SK-N-SH (cell line): ENCODE data around the gene KCNJ2. TPM values are rescaled to one million over a fixed set of nuclear protein-coding genes. Genes with fewer than 3 reads are reported as not detected.

Source experiments
- CTCF ChIA-PET: fragments of 300-600, 350-600 bp; formaldehyde crosslinking; extraction: SDS; loops from one replicate; lab custom pipeline; 2021; lab: Yijun Ruan, JAX
- POLR2A ChIA-PET: fragments of 350-600 bp; sonication (Branson Sonifier 250); formaldehyde crosslinking; extraction: SDS; loops from one replicate; lab custom pipeline; 2020; ENCODE audit warnings: antibody characterized with exemption, inconsistent platforms; lab: Yijun Ruan, JAX
- DNase-seq: peaks from one replicate; pipeline ENCODE4 v3.0.0; 2012
- H2AFZ ChIP-seq: fragments of 200-600 bp; sonication (generic); 2 replicates; pipeline ENCODE4 v1.8.1; 2016; ENCODE audit warnings: antibody characterized with exemption, mild to moderate bottlenecking, low read depth
- H3F3A ChIP-seq: fragments of 200-600 bp; sonication (generic); replicated peaks from 2 replicates; pipeline ENCODE3; 2016; ENCODE audit warnings: antibody characterized with exemption, mild to moderate bottlenecking; ENCODE audit not compliant: insufficient read depth
- H3K27ac ChIP-seq, 2 experiments: fragments of 200-500 bp in 1 of 2; fragments of 200-600 bp in 1 of 2; sonication (Bioruptor generic) in 1 of 2; sonication (generic), shearing (Covaris generic) in 1 of 2; 2 replicates each; pipeline versions ENCODE4 v1.5.1 to v1.6.1; 2014 to 2016; ENCODE audit warnings: low read depth in 2 of 2, inconsistent platforms in 1 of 2, low read length in 1 of 2, mild to moderate bottlenecking in 1 of 2, mixed read lengths in 1 of 2
- H3K27me3 ChIP-seq: fragments of 200-600 bp; sonication (generic), shearing (Covaris generic); 2 replicates; pipeline ENCODE4 v1.6.1; 2016; ENCODE audit warnings: mixed run types; ENCODE audit not compliant: insufficient read depth
- H3K36me3 ChIP-seq, 2 experiments: fragments of 200-500 bp in 1 of 2; fragments of 200-600 bp in 1 of 2; sonication (Bioruptor generic) in 1 of 2; sonication (generic) in 1 of 2; replicated peaks in 1 of 2; 2 replicates each; pipeline versions ENCODE3 to v1.5.1; 2014 to 2016; ENCODE audit warnings: low read length in 1 of 2, mild to moderate bottlenecking in 1 of 2; ENCODE audit not compliant: insufficient read depth in 2 of 2, control insufficient read depth in 1 of 2
- H3K4me1 ChIP-seq, 2 experiments: fragments of 200-500 bp in 1 of 2; fragments of 200-600 bp in 1 of 2; sonication (Bioruptor generic) in 1 of 2; sonication (generic), shearing (Covaris generic) in 1 of 2; 2 replicates each; pipeline versions ENCODE4 v1.5.1 to v1.6.1; 2014 to 2016; ENCODE audit warnings: low read depth in 1 of 2, low read length in 1 of 2, mixed run types in 1 of 2; ENCODE audit not compliant: insufficient read depth in 2 of 2, control insufficient read depth in 1 of 2
- H3K4me2 ChIP-seq: fragments of 200-600 bp; sonication (generic), shearing (Covaris generic); 2 replicates; pipeline ENCODE4 v1.6.1; 2017; ENCODE audit warnings: mixed run types
- H3K4me3 ChIP-seq, 2 experiments: fragments of 200-500 bp in 1 of 2; fragments of 200-600 bp in 1 of 2; sonication (Bioruptor generic) in 1 of 2; sonication (generic), shearing (Covaris generic) in 1 of 2; 2 replicates each; pipeline versions ENCODE4 v1.5.1 to v1.8.1; 2014 to 2016; ENCODE audit warnings: low read depth in 2 of 2, inconsistent platforms in 1 of 2, low read length in 1 of 2, mild to moderate bottlenecking in 1 of 2, mixed read lengths in 1 of 2, moderate library complexity in 1 of 2
- H3K79me2 ChIP-seq: fragments of 200-600 bp; sonication (generic); 2 replicates; pipeline ENCODE4 v1.8.1; 2017; ENCODE audit warnings: mild to moderate bottlenecking; ENCODE audit not compliant: insufficient read depth
- H3K9ac ChIP-seq: fragments of 200-600 bp; sonication (generic); 2 replicates; pipeline ENCODE4 v1.6.1; 2017; ENCODE audit warnings: mixed run types
- H3K9me2 ChIP-seq: fragments of 200-600 bp; sonication (generic); 2 replicates; pipeline ENCODE4 v1.6.1; 2017; ENCODE audit warnings: mixed run types
- H3K9me3 ChIP-seq: fragments of 200-600 bp; sonication (generic); 2 replicates; pipeline ENCODE4 v1.6.1; 2017; ENCODE audit warnings: mixed run types, mild to moderate bottlenecking, moderate library complexity
- H4K20me1 ChIP-seq: fragments of 200-600 bp; sonication (generic); 2 replicates; pipeline ENCODE4 v1.6.1; 2017; ENCODE audit warnings: mild to moderate bottlenecking, mixed run types; ENCODE audit not compliant: insufficient read depth
- FOSL2 ChIP-seq: IDR thresholded peaks from 2 replicates; pipeline ENCODE4 v1.4.0; 2012; ENCODE audit warnings: low read depth, mild to moderate bottlenecking, moderate library complexity, borderline replicate concordance
- GABPA ChIP-seq: IDR thresholded peaks from 2 replicates; pipeline ENCODE4 v1.4.0; 2012; ENCODE audit warnings: low read depth, mild to moderate bottlenecking
- JUND ChIP-seq: IDR thresholded peaks from 2 replicates; pipeline ENCODE4 v1.4.0; 2012
- NFIC ChIP-seq: IDR thresholded peaks from 2 replicates; pipeline ENCODE4 v1.4.0; 2012; ENCODE audit warnings: borderline replicate concordance
- SIN3A ChIP-seq: IDR thresholded peaks from 2 replicates; pipeline ENCODE4 v1.6.1; 2012; ENCODE audit warnings: low read depth, mild to moderate bottlenecking, low read length, moderate library complexity, borderline replicate concordance
- TCF12 ChIP-seq: IDR thresholded peaks from 2 replicates; pipeline ENCODE4 v1.4.0; 2012
- USF1 ChIP-seq: IDR thresholded peaks from 2 replicates; pipeline ENCODE4 v1.4.0; 2012; ENCODE audit warnings: low read depth, borderline replicate concordance
- WGBS: methylation state at CpG from one replicate; pipeline ENCODE4 v1.1.6; 2017; ENCODE audit warnings: low lambda C conversion rate; 5-methylcytosine and 5-hydroxymethylcytosine counted together
- polyA plus RNA-seq, 3 experiments: library from polyadenylated mRNA; depleted of rRNA; stranded (reverse); fragments of >200 nt; gene quantifications; 2 replicates each; pipeline ENCODE4 v1.2.3, GENCODE V29; 2012

The KCNJ2 gene
- polyA plus RNA-seq, 1 of the 3 experiments (the other 2 are of a cell fraction): 0.21 TPM

- no peak for DNase-seq
- no peaks in the 10 kb centered on the region for H3K9me2 ChIP-seq
- H3K9ac ChIP-seq: no peak overlapping the region
- ChIA-PET CTCF (interaction anchor here (1.0 kb wide), 1 partner anchor 15 kb away, joined by 3 read pairs; no protein-coding TSS in a partner anchor), POLR2A (no interaction called here)
- no peaks in the 10 kb centered on the region for H3K9me3 ChIP-seq
- no peaks in the 10 kb centered on the region for H3K79me2 ChIP-seq
- no peaks in the 10 kb centered on the region for H3F3A ChIP-seq
- TF ChIP-seq FOSL2: 0 out of 2 replicates have a peak, but pooled peaks have one; percentile 17
- TF ChIP-seq GABPA: no peak
- TF ChIP-seq NFIC: no peak
- no peaks in the 10 kb centered on the region for H3K36me3 ChIP-seq
- H3K4me2 ChIP-seq: no peak overlapping the region
- H3K27me3 ChIP-seq: no peaks in the 10 kb centered on the region
- H3K27ac ChIP-seq: no peak overlapping the region; a peak in 1 of 4 replicates
- WGBS: 42% methylated on average over 3 of the region's 3 CpGs
- no peak overlapping the region for H3K4me3 ChIP-seq
- H2AFZ ChIP-seq: no peak overlapping the region
- H3K4me1 ChIP-seq: no peaks in the 10 kb centered on the region
- no peaks in the 10 kb centered on the region for H4K20me1 ChIP-seq
Measured at GRCh38 chr17:70187383-70187782, 18.1 kb downstream of the KCNJ2 start.

DNA sequence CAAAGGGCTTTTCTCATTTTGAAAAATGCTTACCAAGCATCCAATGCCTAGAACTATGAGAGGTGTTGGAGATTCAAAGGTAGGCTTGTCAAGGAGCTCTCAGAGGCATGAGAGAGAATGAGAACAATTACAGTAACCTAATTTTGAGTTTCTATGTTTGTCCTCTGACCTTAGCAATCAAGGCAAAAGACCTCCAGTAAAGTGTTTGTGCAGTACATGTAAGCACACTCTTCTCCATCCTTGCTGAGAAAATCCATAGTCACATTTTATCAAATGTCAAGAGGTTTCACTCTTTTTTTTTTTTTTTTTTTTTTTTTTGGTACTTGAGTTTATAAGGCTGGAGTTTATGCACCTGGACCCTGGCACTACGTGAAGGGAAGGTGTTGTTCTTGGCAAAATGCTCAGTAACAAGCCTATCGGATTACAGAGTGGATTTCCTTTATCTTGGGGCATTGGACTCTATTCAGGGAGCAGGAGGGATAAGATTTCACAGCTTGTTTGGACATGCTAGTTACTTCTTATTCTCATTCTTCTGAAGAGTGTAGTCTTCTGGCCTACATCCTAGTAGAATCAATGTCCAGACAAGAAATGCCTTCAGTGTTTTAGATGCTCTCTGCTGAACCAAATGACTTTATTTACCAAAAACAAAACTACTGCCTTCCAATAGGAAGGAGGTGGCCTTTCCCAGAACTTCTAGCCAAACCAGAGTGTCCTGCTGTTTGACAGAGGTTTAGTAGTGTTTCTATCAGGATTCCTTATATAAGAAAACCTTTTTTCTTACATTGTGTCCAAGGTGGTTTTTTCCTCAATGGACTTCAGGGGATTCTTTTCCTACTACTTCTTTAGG, 21.9 kb downstream of the KCNJ2 start:
- Histone ChIP-seq H3F3A (no peaks in the 10 kb centered on the region), H3K4me2 (no peak overlapping the region), H2AFZ (no peak overlapping the region), H3K27ac (no peak overlapping the region), H3K79me2 (no peaks in the 10 kb centered on the region), H3K36me3 (no peaks in the 10 kb centered on the region), H3K4me3 (no peak overlapping the region), H3K27me3 (no peaks in the 10 kb centered on the region), H3K9me2 (no peaks in the 10 kb centered on the region), H4K20me1 (no peaks in the 10 kb centered on the region), H3K9ac (no peak overlapping the region), H3K9me3 (no peaks in the 10 kb centered on the region), H3K4me1 (no peaks in the 10 kb centered on the region)
- ChIA-PET CTCF (no interaction called here), POLR2A (no interaction called here)
- no peak for DNase-seq
- TF ChIP-seq TCF12: no peak
- TF ChIP-seq USF1: no peak
- TF ChIP-seq FOSL2: no peak
- no peak for TF ChIP-seq SIN3A
- no peak for TF ChIP-seq GABPA
- 60% methylated on average over 2 of the region's 2 CpGs for WGBS

DNA sequence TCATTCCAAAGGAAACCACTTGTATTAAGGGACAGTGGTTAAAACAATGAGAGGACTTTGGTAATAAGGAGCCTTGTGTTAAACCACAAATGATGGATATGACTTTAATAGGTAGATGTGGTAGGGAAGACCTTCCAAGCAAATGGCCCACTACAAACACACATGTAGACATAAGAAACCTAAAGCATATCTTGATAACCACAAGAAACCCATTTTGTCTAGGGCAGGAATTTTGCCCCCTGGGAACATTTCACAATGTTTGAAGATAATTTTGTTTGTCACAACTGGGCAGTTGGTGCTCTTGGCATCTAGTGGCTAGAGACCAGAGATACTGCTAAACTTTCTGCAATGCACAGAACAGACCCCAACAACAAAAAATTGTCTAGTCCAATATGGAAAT, 25.8 kb downstream of the KCNJ2 start:
- POLR2A ChIA-PET: no interaction called here
- Histone ChIP-seq H3K9me2 (no peaks in the 10 kb centered on the region), H3K9ac (no peak overlapping the region), H3F3A (no peaks in the 10 kb centered on the region), H3K27ac (no peak overlapping the region), H3K4me3 (no peak overlapping the region), H3K27me3 (no peaks in the 10 kb centered on the region), H3K4me1 (no peaks in the 10 kb centered on the region), H3K36me3 (no peaks in the 10 kb centered on the region), H3K79me2 (no peaks in the 10 kb centered on the region), H4K20me1 (no peaks in the 10 kb centered on the region), H3K4me2 (no peak overlapping the region), H2AFZ (no peak overlapping the region), H3K9me3 (no peaks in the 10 kb centered on the region)
- TF ChIP-seq NFIC: no peak
- TF ChIP-seq JUND: no peak
- DNase-seq: no peak
- CTCF ChIA-PET: no interaction called here
